Measurements from ENCODE around the gene FURIN.

Gene FURIN

DNA sequence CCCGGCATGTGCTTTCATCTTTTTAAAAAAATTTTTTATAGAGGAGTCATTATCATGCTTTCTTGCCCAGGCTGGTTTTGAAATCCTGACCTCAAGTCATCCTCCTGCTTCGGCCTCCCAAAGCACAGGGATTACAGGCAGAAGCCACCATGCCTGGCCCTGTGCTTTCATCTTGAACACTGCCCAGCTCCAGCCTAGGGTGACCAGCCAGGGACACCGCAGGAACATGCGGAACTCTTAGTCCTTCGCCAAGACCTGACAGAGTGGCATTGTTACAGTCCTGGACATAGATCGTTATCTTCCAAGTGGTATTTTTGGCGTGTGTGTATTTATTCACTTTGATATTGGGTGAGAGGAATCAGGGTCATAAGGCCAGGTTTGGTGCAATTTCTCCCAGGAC lies 7.9 kb upstream of the FURIN start:
- Histone ChIP-seq H3K4me3 (ENCODE audit: insufficient read depth, low read depth, low read length, poor library complexity, severe bottlenecking) (no peak overlapping the region), H3K27me3 (replicated peaks; ENCODE audit: control insufficient read depth, insufficient read depth, low read length, poor library complexity, severe bottlenecking) (no peaks in the 10 kb centered on the region), H3K4me1 (ENCODE audit: control insufficient read depth, insufficient read depth, low read length, poor library complexity, severe bottlenecking) (peaks cover 25% of the 10 kb centered on the region), H3K27ac (ENCODE audit: insufficient read depth, low read length, poor library complexity, severe bottlenecking) (no peak overlapping the region), H3K9me3 (ENCODE audit: control insufficient read depth, low read length) (no peaks in the 10 kb centered on the region), H3K36me3 (ENCODE audit: control insufficient read depth, insufficient read depth, low read length) (no peaks in the 10 kb centered on the region)
- DNase-seq, result no peak

GRCh38 chr15:90860942-90861675 lies 7.3 kb upstream of the FURIN start:
- Histone ChIP-seq H3K27me3 (replicated peaks; ENCODE audit: control insufficient read depth, insufficient read depth, low read length, poor library complexity, severe bottlenecking) (no peaks in the 10 kb centered on the region), H3K36me3 (ENCODE audit: control insufficient read depth, insufficient read depth, low read length) (no peaks in the 10 kb centered on the region), H3K4me3 (ENCODE audit: insufficient read depth, low read depth, low read length, poor library complexity, severe bottlenecking) (no peak overlapping the region), H3K27ac (ENCODE audit: insufficient read depth, low read length, poor library complexity, severe bottlenecking) (no peak overlapping the region), H3K4me1 (ENCODE audit: control insufficient read depth, insufficient read depth, low read length, poor library complexity, severe bottlenecking) (peaks cover 22% of the 10 kb centered on the region), H3K9me3 (ENCODE audit: control insufficient read depth, low read length) (no peaks in the 10 kb centered on the region)
- DNase-seq, result no peak

- Histone ChIP-seq H3K36me3 (ENCODE audit: control insufficient read depth, insufficient read depth, low read length) (no peaks in the 10 kb centered on the region), H3K27me3 (replicated peaks; ENCODE audit: control insufficient read depth, insufficient read depth, low read length, poor library complexity, severe bottlenecking) (no peaks in the 10 kb centered on the region), H3K27ac (ENCODE audit: insufficient read depth, low read length, poor library complexity, severe bottlenecking) (no peak overlapping the region), H3K9me3 (ENCODE audit: control insufficient read depth, low read length) (no peaks in the 10 kb centered on the region), H3K4me3 (ENCODE audit: insufficient read depth, low read depth, low read length, poor library complexity, severe bottlenecking) (no peak overlapping the region), H3K4me1 (ENCODE audit: control insufficient read depth, insufficient read depth, low read length, poor library complexity, severe bottlenecking) (peaks cover 9% of the 10 kb centered on the region)
- DNase-seq, result no peak
Measured at GRCh38 chr15:90862487-90862886, 5.9 kb upstream of the FURIN start.

DNA sequence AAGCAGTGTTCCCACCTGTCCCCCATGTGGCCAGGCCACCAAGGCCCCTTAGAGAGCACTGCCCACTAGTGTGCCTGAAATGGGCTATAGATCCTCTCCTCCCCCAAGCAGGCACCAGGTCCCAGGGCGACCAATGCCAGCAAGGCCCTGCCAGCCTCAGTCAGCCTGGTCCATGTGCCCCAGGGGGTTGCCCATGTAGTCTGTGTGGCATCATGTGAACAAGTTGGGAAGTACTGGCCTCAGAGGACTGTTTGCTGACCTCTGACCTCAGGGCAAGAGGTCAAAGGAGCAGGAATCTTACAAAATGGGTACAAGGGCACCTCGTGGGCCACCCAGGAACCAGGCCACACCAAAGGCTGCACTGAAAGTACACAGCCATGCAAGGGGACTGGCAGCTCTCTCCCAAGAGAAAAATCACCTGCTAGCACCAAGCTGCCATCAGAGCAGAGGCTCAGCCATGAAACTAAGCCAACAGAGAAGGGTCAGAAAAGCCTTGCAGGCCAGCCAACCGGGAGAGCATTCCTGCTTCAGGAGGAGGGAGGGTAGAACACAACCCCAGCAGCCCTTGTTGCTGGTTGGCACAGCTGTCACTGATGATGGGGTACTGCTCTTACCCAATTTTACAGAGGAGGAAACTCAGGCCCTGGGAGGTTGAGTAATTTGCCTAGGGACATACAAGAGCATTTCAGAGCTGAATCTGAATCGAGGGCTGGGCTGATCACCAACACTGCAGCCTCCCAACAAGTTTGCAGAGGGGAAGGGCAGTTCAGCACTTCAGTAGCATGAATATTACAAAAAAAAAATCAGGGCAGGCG lies 5.2 kb upstream of the FURIN start:
- peaks cover 6% of the 10 kb centered on the region for H3K4me1 ChIP-seq (ENCODE audit: control insufficient read depth, insufficient read depth, low read length, poor library complexity, severe bottlenecking)
- DNase-seq, result no peak
- no peaks in the 10 kb centered on the region for H3K9me3 ChIP-seq (ENCODE audit: control insufficient read depth, low read length)
- no peak overlapping the region for H3K27ac ChIP-seq (ENCODE audit: insufficient read depth, low read length, poor library complexity, severe bottlenecking)
- H3K27me3 ChIP-seq (replicated peaks; ENCODE audit: control insufficient read depth, insufficient read depth, low read length, poor library complexity, severe bottlenecking), result no peaks in the 10 kb centered on the region
- H3K36me3 ChIP-seq (ENCODE audit: control insufficient read depth, insufficient read depth, low read length), result no peaks in the 10 kb centered on the region
- no peak overlapping the region for H3K4me3 ChIP-seq (ENCODE audit: insufficient read depth, low read depth, low read length, poor library complexity, severe bottlenecking)

GRCh38 chr15:90863987-90864386 lies 4.4 kb upstream of the FURIN start:
- Histone ChIP-seq H3K27ac (ENCODE audit: insufficient read depth, low read length, poor library complexity, severe bottlenecking) (no peak overlapping the region), H3K27me3 (replicated peaks; ENCODE audit: control insufficient read depth, insufficient read depth, low read length, poor library complexity, severe bottlenecking) (no peaks in the 10 kb centered on the region), H3K4me1 (ENCODE audit: control insufficient read depth, insufficient read depth, low read length, poor library complexity, severe bottlenecking) (peaks cover 6% of the 10 kb centered on the region), H3K4me3 (ENCODE audit: insufficient read depth, low read depth, low read length, poor library complexity, severe bottlenecking) (no peak overlapping the region), H3K9me3 (ENCODE audit: control insufficient read depth, low read length) (no peaks in the 10 kb centered on the region), H3K36me3 (ENCODE audit: control insufficient read depth, insufficient read depth, low read length) (no peaks in the 10 kb centered on the region)
- no peak for DNase-seq

DNA sequence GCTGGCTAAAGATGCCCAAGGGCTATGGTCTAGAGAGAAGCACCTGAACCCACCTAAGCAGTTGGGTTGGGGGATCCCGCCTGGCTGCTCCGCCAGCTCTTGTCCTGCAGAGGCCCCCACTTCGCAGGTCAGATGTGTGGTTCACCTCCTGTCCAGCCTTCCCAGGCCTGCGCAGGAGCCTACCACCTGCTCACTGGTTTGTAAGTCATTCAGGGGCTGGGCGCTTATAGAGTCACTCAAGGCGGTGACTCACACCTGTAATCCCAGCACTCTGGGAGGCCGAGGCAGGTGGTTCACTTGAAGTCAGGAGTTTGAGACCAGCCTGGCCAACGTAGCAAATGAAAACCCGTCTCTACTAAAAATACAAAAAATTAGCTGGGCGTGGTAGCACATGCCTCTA lies 3.9 kb upstream of the FURIN start:
- Histone ChIP-seq H3K36me3 (ENCODE audit: control insufficient read depth, insufficient read depth, low read length) (no peaks in the 10 kb centered on the region), H3K27ac (ENCODE audit: insufficient read depth, low read length, poor library complexity, severe bottlenecking) (no peak overlapping the region), H3K9me3 (ENCODE audit: control insufficient read depth, low read length) (no peaks in the 10 kb centered on the region), H3K27me3 (replicated peaks; ENCODE audit: control insufficient read depth, insufficient read depth, low read length, poor library complexity, severe bottlenecking) (no peaks in the 10 kb centered on the region), H3K4me3 (ENCODE audit: insufficient read depth, low read depth, low read length, poor library complexity, severe bottlenecking) (no peak overlapping the region), H3K4me1 (ENCODE audit: control insufficient read depth, insufficient read depth, low read length, poor library complexity, severe bottlenecking) (peaks cover 5% of the 10 kb centered on the region)
- no peak for DNase-seq

DNA sequence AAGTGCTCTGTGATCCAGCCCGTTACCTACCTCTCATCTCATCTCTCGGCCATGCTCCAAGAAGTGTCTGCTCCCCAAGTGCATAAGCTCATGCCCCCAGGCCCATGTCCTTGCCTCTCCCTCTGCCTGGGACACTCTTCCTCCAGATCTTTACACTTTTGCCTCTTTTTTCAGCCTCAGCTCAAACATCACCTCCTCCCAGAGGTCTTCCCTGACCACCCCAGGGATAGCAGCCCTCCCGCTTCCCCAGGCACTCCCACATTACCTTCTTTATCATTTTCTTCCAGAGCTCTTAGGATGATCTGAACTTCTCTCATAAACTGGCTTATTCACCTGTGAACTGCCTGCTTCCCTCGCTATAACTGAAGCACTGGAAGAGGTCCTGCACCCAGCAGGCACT lies 2.7 kb upstream of the FURIN start:
- H3K27me3 ChIP-seq (replicated peaks; ENCODE audit: control insufficient read depth, insufficient read depth, low read length, poor library complexity, severe bottlenecking), result no peaks in the 10 kb centered on the region
- no peak for DNase-seq
- no peak overlapping the region for H3K27ac ChIP-seq (ENCODE audit: insufficient read depth, low read length, poor library complexity, severe bottlenecking)
- H3K4me3 ChIP-seq (ENCODE audit: insufficient read depth, low read depth, low read length, poor library complexity, severe bottlenecking), result no peak overlapping the region
- H3K36me3 ChIP-seq (ENCODE audit: control insufficient read depth, insufficient read depth, low read length), result no peaks in the 10 kb centered on the region
- H3K9me3 ChIP-seq (ENCODE audit: control insufficient read depth, low read length), result no peaks in the 10 kb centered on the region
- peaks cover 14% of the 10 kb centered on the region for H3K4me1 ChIP-seq (ENCODE audit: control insufficient read depth, insufficient read depth, low read length, poor library complexity, severe bottlenecking)

- no peaks in the 10 kb centered on the region for H3K9me3 ChIP-seq (ENCODE audit: control insufficient read depth, low read length)
- no peak overlapping the region for H3K27ac ChIP-seq (ENCODE audit: insufficient read depth, low read length, poor library complexity, severe bottlenecking)
- no peak for DNase-seq
- no peaks in the 10 kb centered on the region for H3K27me3 ChIP-seq (replicated peaks; ENCODE audit: control insufficient read depth, insufficient read depth, low read length, poor library complexity, severe bottlenecking)
- no peak overlapping the region for H3K4me3 ChIP-seq (ENCODE audit: insufficient read depth, low read depth, low read length, poor library complexity, severe bottlenecking)
- no peaks in the 10 kb centered on the region for H3K36me3 ChIP-seq (ENCODE audit: control insufficient read depth, insufficient read depth, low read length)
- H3K4me1 ChIP-seq (ENCODE audit: control insufficient read depth, insufficient read depth, low read length, poor library complexity, severe bottlenecking), result peaks cover 18% of the 10 kb centered on the region
Measured at GRCh38 chr15:90866161-90866715, 2.1 kb upstream of the FURIN start.

DNA sequence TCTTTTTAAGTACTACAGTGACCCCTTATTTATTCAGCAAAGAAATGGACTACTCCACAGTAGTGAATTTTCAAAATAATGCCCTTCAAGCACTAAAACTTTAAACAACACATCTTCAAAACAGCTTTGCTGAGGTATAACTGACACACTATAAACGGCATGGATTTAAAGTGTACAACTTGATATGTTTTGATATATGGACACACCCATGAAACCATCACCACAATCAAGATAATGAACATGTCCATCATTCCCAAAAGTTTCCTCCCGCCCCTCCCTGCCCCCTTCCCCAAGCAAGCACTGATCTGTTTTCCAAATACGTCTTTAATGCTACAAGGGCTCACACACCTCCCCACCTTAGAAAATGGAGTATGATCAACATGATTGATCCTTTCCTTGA lies 1.6 kb upstream of the FURIN start:
- Histone ChIP-seq H3K27ac (ENCODE audit: insufficient read depth, low read length, poor library complexity, severe bottlenecking) (no peak overlapping the region), H3K27me3 (replicated peaks; ENCODE audit: control insufficient read depth, insufficient read depth, low read length, poor library complexity, severe bottlenecking) (no peaks in the 10 kb centered on the region), H3K36me3 (ENCODE audit: control insufficient read depth, insufficient read depth, low read length) (no peaks in the 10 kb centered on the region), H3K4me1 (ENCODE audit: control insufficient read depth, insufficient read depth, low read length, poor library complexity, severe bottlenecking) (peaks cover 18% of the 10 kb centered on the region), H3K4me3 (ENCODE audit: insufficient read depth, low read depth, low read length, poor library complexity, severe bottlenecking) (no peak overlapping the region), H3K9me3 (ENCODE audit: control insufficient read depth, low read length) (no peaks in the 10 kb centered on the region)
- no peak for DNase-seq

GRCh38 chr15:90869140-90869541 lies 753 bp downstream of the FURIN start:
- Histone ChIP-seq H3K27me3 (replicated peaks; ENCODE audit: control insufficient read depth, insufficient read depth, low read length, poor library complexity, severe bottlenecking) (no peaks in the 10 kb centered on the region), H3K4me1 (ENCODE audit: control insufficient read depth, insufficient read depth, low read length, poor library complexity, severe bottlenecking) (peaks cover 40% of the 10 kb centered on the region), H3K36me3 (ENCODE audit: control insufficient read depth, insufficient read depth, low read length) (no peaks in the 10 kb centered on the region), H3K27ac (ENCODE audit: insufficient read depth, low read length, poor library complexity, severe bottlenecking) (peak overlapping the region; percentile 73), H3K9me3 (ENCODE audit: control insufficient read depth, low read length) (no peaks in the 10 kb centered on the region), H3K4me3 (ENCODE audit: insufficient read depth, low read depth, low read length, poor library complexity, severe bottlenecking) (no peak overlapping the region)
- no peak for DNase-seq

Data from effector memory CD4-positive, alpha-beta T cell (primary cell).